ENCODE data around the gene C8B.

The C8B gene

DNA sequence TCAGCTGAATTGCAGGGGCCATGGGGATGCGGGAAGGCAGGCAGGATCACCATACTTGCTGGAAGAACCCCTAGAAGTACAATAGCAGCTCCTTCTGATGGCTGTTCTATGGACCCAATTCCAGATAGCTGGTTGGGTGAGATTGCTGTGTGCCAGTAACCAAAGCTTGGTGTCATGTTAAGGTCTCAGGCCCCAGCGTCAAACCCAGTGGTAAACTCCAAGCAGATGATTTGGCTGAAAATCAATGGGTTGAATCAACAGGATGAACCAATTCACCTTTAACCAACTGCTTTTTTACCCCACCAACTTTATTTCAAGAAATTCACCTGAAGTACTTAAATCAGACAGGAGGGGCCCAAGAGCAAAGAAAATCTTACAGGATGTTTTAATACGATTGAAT, 37.8 kb downstream of the C8B start:
- no peak for DNase-seq

DNA sequence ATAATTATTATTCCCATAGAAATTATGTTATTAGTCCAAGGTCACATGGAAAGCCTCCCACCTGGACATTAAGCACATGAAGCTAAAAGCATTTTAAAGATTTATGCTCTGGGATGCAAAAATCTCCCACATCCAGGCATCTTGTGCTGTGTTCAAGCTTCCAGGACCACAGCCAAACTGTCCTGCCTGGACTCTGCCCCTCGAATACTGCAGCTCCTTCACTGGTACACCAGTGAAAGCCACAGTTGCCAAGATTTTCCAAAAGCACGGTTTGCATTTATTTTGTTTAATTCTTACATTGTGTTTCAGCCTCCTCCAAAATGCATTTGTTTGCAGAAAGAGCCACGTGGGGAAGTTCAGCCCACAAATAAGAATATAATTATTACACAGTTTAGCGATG, 38.6 kb downstream of the C8B start:
- no peak for DNase-seq

DNA sequence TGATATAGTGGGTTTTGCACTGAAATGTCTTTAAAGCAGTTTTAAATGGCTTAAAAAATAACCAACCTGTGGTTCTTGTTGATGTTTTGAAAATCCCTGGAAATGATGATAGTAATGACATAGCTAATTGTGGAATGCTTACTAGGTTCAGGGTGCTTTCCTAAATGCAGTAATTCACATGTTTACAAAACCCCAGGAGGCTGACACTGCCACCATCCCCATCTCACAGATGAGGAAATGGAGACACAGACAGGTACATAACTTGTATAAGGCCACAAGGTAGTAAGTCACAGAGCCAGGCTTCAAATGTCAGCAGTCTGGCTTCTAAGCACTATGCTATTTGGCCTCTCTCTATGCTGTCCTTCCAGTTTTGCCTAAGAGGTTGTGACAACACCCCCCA, 40.6 kb downstream of the C8B start:
- no peak for DNase-seq

DNA sequence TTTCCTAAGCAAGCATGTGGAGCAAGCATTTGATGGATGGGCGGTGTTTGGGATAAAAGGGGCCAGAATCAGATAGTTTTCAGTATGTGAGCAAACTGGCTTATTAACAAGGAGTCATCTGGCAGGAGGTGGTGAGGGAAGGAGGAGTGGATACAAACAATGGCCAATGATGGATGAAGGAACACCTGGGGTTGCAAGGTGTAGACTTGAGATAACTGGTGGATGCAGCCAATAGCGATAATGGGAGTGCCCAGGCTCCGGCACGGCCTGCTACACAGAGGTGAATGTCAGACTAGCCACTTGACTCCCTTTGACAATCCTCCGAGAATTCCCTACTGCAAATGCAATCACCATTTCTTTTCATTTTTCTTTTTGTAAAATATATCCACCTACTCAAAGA, 41.7 kb downstream of the C8B start:
- DNase-seq = no peak

DNA sequence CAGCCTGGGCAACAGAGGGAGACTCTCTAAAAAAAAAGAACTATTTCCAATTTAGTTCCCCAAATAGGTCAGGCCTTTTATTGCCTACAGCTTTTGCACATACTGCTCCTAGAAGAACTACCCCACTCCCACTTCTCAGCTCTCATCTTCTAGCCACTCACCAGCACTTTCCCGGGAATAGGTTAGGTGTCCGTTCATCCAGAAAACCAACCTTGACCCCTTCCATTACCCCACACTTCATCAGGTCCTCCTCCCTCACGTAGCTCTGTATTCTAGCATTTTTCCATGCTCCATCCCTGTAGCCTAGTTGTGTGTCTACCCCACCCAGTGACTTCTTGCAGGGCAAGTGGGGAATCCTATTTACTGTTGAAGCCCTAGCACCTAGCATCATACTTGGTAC, 42.6 kb downstream of the C8B start:
- no peak for DNase-seq

DNA sequence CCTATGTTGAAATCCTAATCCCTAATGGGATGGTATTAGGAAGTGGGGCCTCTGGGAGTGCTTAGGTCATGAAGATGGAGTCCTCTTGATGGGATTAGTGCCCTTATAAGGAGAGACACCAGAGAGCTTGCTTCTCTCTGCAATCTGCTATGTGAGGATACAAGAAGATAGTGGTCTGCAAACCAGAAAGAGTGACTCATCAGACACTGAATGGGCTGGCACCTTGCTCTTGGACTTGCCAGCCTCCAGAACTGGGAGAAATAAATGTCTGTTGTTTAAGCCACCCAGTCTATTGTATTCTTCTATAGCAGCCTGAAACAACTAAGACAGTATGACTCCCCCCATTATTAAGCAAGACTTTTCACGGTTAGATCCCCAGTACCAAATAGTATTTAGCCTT, 43.3 kb downstream of the C8B start:
- DNase-seq = no peak

DNA sequence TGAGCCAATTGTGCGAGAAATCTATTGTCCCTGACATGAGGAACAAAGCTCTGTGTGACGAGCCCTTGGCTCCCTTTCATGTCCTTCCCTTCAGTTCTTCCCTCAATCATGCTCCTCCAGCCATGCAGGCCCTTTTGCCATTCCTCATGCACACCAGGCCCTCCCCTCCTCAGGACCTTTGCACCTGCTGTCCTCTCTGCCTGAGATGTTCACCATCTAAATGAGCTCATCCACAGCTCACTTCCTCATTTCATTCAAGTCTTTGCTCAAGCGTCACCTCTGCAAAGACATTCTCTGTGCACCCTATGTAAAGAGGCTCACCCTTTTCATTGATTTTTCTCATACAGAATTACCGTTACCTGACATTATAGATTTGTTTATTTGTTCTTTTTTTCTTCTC, 43.7 kb downstream of the C8B start:
- DNase-seq = no peak

DNA sequence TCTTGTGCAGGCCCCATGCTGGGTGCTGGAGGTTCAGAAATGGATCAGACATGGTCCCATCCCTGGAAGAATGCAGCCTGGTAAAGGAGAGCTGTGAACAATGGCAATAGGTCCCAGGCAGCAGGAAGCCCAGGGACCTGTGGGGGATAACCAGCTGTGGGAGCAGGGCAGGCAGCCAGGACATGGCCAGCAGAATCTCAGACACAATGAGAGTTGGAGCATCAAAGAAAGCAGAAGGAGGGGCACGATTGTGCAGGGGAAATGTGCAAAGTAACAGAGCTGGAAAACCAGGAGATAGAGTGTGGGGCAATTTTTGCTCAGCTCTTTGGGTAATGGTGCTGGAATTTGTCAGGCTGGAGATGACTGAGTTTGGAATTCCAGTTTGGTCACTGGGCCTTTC, 44.3 kb downstream of the C8B start:
- no peak for DNase-seq

DNA sequence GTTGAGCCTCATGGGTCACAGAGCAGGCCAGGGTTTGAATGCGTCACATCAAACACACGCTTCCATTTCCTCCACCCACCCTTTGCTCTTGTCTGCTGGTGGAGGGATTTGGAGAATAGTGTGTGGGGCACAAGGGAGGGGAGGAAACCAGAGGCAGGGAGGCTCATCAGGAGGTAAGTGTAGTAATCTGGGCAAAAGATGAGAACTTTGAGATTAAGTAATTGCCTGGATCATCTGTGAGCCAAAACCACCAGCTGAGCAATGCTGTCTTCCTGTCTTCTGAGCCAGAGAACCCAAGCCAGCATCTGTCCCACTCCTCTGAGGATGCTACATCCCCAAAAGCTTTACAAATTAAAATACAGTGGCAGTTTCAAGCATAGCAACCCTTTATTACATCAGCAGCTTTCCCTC, 45.2 kb downstream of the C8B start:
- DNase-seq = no peak

DNA sequence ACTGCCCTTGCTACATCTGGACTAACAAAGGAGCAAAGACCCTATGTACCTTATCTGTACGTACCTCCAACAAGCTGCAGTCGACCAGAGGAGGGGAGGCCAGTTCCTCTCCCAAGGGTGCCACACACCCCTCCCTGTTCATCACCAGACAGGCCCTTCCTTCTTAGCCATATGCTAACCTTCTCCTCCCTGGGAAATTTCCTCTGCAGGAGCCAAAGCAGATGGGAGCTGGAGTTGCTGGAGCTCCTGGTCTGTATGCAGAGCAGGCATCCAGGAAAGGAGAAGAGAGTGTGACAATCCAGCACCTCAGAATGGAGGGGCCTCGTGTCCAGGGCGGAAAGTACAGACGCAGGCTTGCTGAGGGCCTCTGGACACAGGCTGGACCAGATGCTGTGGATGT, 48.5 kb downstream of the C8B start:
- no peak for DNase-seq

DNA sequence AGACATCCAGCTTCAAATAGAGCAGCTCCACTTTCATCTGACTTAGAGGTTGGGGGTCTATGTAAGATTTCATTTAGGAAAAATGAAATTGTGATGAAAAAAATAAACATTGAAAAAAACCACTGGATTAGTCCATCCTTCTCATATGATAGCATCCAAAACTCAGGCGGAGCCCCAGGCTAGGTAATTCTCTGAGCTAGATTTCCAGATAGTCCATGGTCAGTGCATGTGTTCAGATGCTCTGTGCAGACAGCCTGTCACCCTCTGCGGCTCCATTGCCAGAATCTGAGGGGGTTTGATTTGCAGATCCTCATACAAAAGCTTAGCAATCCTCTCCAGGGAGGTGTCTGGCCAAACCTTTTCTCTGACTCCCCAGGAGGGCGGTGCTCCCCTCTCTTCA, 49.2 kb downstream of the C8B start:
- no peak for DNase-seq

DNA sequence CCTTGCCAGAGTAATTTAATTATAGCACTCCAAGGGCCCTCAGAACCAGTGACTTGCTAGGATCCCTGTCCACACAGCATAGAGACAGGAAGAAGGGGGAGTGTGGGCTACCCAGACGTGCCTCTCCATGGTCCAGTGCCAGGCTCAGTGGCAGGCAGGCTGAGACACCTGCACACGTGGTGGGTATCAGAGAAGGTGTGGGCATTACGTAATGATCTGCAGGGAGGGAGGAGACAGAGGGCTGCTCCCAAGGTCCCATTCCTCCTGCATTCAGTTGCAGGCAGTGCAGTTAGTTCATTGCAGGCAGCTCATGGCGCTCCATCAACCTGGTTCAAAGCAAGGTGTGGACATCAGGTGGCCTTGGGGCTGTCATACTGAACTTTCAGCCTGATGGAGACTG, 49.9 kb downstream of the C8B start:
- no peak for DNase-seq

DNA sequence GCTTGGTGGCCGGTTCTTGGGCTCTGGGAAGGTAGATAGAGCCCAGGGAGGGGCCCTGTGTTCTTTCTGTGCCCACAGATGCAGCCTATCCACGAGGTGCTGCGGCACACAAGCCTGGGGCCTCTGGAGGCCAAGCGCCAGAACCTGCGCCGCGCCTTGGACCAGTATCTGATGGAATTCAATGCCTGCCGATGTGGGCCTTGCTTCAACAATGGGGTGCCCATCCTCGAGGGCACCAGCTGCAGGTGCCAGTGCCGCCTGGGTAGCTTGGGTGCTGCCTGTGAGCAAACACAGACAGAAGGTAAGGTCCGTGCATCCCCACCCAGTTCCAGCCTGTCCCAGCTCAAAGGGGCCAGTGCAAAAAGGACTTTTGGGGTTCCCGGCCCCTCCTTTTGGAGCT, 53.5 kb downstream of the C8B start:
- DNase-seq = no peak

DNA sequence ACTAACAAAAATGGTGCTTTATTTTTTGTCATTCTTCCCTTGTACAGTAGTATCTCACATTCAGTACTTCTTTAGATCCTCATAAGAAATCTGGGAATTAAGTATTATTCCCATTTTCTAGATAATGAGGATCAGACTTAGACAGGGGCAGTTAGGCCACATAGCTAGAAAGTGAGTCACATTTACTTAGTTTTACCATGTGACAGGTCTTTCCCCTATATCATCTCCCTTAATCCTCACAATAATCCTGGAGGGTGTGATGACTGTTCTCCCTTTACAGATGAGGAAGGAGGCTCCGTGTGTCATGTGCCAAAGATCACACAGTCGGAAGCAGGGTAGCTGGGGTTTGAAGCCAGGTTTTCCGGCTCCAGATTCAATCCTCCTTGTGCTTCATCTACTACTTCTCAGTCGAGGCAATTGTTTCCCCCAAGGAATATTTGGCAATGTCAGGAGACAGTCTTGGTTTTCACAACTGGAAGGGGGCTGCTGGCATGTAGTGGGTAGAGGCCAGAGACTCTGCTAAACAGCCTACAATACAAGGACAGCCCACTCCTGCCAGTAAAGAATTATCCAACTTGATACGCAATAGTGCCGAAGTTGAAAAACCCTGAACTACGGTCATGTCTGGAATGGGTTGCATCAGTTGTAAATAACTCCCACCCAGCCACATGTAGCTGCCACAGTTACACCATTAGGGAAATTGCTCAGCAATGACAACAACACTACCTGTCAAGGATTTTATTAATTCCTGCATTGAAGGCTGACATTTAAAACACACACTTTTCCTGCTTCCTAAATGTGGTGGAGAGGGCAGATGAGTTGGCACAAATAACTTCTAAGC, 54.5 kb downstream of the C8B start:
- DNase-seq = no peak

DNA sequence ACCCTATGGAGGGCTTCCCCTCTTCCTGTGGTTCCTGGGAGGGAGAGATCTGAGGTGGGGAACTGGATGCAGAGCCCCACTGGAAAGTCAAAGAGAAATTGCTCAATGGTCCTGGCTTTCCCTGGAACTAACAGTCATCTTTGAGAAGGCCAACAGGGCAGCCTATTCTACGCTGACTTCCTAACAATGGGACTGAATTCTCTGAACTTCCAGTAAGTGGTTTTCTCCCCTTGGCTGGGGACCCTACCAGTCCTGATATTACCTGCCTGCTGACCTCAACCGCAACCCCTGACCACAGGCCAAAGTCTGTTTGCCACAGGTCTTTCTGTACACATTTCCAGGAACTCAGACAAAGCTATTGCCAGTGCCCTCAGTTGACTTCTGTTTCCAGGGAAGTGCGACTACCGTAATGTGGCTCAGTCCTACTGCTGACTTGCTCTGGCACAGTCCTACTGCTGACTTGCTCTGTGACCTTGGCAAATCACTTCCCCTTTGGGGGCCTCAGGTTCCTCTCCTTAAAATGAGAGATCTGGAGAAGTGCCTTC, 55.3 kb downstream of the C8B start:
- no peak for DNase-seq

DNA sequence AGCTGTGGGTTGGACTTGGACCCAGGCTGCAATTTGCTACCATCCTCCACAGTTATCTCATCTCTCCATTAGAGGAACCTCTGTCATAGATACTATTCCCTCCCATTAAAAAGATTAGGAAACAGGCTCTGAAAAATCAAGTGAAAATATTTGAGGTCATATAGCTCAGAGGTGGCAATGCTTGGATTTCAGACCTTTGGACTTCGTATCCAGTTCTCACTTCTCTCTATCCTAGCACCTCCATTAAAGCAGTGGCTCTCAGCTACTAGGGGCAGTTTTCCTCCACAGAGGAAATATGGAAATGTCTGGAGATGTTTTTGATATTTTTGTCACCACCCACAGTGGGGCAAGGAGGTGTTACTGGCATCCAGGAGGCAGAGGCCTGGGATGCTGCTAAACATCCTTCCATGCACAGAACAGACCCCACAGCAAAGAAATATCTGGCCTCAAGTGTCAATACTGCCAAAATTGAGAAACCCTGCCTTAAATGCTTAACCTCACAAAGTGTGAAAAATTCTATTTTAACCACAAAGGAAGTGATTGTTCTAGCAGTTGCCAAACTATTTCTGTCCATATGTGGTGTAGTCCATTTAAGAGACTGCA, 57.1 kb downstream of the C8B start:
- DNase-seq = no peak

DNA sequence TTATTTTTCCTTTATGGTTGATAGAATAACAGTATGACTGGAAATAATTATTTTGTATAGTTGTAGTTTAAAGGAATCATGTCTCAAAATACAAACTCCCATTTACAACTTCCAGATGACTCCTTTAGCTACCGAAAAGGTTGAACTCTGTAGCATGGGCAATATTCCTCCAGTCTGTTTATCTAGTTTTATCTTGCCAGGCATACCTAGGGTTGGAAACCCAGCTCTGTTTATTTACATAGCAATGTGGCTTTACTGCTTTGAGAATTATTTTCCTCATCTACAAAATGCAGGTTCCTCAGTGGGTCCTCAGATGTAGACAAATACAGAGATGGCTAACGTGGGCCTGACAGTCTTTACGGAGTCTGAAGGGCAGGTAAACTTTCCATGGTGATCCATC, 60.1 kb downstream of the C8B start:
- DNase-seq = no peak

DNA sequence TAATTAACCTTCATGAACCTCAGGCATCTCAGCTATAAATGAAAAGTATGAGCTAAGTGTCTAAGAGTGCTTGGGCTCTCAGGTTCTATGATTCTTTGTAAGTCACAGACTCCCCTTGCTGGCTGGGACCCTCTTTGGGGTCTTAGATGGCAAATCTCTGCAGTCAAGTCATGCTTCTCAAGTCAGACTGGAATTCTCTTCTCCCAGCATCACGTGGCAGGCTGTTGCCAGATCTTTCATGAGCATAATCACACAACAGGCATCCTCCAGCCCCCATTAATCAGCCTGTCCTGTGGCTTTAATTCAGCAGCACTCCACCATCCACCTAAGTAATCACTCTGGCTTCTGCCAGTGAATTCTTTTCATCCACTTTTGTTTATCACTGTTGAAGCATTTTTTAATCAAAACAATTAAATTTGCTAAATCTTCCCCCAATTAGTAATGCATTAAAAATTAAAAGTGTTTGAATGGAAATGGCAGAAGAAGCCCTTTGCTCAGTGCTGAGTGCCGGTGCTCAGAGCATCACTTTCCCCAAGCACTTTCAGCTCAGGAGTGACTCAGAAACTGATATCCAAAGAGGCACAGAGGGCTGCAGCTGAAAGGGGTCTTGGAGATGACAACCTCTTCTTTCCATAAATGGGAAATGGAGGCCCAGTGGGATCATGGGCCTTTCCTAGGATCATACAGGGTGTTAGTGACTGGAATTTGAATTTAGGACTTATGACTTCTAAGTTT, 61.0 kb downstream of the C8B start:
- DNase-seq = no peak

DNA sequence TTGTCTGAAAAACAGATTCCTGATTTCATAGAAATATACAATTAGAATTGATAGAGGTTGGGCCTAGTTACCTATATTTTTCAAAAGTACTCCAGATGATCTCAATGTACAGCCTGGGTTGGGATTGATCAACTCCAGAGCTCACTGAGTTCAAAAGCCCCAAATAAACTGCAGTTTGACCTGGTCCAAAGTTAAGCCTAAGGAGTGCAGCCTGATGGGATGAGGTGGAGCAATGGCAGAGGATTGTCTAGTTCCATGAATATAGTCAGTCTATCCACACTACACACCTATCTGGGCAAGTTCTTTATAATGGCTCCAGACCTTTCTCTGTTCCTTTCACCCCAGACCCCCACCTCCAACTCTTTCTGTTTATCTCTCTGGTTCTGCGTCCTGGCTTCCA, 62.0 kb downstream of the C8B start:
- DNase-seq = no peak

DNA sequence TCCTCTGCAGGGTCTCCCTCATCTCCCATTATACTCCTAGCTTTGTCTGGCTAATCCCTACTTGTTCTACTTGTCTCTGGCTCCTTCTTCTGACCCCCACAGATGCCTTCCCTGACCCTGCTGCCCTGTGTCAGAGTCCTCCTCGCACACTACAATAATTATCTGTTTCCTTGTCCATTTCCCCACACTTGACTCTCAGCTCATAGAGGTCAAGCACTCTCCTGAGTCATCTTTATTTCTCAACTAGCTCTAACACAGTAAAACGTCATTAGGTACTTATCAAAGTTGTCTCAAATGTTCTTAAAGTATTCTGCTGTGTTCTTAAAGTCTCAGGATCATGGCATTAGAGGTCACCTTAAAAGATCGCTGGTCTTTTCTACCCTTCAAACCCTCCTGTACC, 64.1 kb downstream of the C8B start:
- no peak for DNase-seq

DNA sequence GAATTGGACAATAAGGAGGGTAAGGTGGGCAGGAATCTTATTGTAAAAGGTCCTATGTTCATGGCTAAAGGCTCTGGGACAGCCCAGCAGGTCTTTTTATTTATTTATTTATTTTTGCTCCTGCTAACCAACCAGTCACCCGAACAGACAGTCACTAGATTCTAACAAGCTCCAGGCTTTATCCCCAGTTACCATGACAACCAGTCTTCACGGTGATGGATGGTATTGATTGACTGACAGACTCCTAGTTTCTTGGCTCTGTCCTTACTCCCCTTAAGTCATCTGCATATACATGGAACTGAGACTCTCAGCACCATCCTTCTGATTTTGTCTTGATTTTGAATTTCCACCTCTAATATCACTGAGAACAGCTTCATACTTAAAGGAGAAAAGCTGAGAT, 66.9 kb downstream of the C8B start:
- no peak for DNase-seq

DNA sequence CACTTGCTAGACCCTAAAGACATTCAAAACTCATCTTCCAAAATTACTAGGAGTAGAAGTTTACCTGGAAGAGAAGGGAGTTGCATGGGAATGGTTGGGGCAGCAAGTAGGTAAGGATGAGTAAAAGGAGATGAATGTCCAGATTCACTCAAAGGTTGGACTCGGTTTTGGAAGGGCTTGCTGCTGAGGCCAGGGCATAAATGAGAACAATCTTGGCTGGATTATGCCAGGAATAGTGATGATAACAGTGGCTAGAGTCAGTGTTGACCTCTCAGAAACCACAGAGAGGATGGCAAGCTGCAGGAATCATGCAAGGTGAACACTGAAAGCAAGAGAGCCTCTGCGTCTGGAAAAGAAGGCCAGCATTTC, 67.8 kb downstream of the C8B start:
- DNase-seq = no peak

DNA sequence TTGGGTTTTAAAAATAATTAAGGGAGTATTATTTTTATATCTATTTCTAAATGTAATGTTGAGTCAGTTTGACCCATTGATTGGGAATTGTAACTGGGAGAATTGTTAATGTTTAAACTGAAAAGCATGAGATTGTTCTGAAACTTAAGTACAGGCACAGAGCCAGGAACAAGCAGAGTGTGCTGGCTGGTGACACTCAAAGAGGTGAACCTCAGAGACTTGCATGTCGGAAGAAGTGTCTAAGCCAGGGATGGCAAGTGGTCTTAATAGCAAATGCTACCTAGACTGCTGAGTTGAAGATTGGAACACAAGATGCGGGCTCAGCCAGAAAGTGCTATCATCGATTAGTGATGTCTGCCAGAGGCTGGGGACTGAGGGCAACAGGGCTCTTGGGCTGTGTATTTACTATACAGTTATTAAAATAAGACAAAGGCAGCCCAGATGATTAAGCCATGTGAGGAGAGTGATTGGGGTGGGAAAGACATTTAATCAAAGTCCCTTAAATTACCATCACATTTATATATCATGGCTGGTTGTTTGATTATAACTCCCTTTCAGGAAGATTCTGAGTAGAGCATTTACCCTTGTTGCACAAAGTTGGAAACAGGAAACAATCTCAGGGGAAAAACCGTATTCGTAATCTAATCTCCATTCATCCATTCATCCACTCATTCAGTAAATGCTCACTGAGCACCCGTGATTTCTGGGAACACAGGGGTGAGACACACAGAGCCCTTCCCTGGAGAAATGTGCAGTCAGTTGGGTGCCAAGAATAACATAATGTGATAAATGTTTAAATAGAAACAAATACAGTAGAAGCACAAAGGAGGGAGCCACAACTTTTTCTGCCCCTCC, 68.4 kb downstream of the C8B start:
- DNase-seq = no peak
